ENCODE measurements around the gene RTN4RL1.

- TF ChIP-seq CTCF (IDR thresholded peaks at IDR 0.05) (no peak), EP300 (IDR thresholded peaks at IDR 0.05) (no peak), POLR2A (IDR thresholded peaks at IDR 0.05) (no peak)
These were observed 23.7 kb upstream of the RTN4RL1 start for GRCh38 chr17:2048805-2049204.
